Neural progenitor cell (in vitro differentiated cells): ENCODE results near the gene FCGBP. TPM values are rescaled to one million over a fixed set of nuclear protein-coding genes. Genes with fewer than 3 reads are reported as not detected.
A peak's percentile ranks its signal among the peaks of the same experiment; 100 is the strongest.

Source experiments
- DNase-seq: peaks from one replicate; pipeline ENCODE4 v3.0.0-alpha.2; 2016; ENCODE audit warnings: low spot score
- H2AFZ ChIP-seq: fragments of 200-600 bp; sonication (generic); replicated peaks from 2 replicates; pipeline ENCODE4 v1.6.1; 2016; ENCODE audit warnings: antibody characterized with exemption
- H3F3A ChIP-seq: fragments of 200-600 bp; sonication (generic); 2 replicates; pipeline ENCODE4 v1.6.1; 2016; ENCODE audit warnings: antibody characterized with exemption, low read depth
- H3K27ac ChIP-seq: fragments of 200-600 bp; sonication (generic); 2 replicates; pipeline ENCODE4 v1.5.1; 2016; ENCODE audit warnings: mild to moderate bottlenecking
- H3K27me3 ChIP-seq: fragments of 200-600 bp; sonication (generic); 2 replicates; pipeline ENCODE4 v1.6.1; 2016; ENCODE audit warnings: mild to moderate bottlenecking, moderate library complexity
- H3K36me3 ChIP-seq: fragments of 200-600 bp; sonication (generic); 2 replicates; pipeline ENCODE4 v1.5.1; 2016
- H3K4me1 ChIP-seq: fragments of 200-600 bp; sonication (generic); 2 replicates; pipeline ENCODE4 v1.6.1; 2016; ENCODE audit warnings: mixed run types
- H3K4me2 ChIP-seq: fragments of 200-600 bp; sonication (generic); 2 replicates; pipeline ENCODE4 v1.6.1; 2016
- H3K4me3 ChIP-seq: fragments of 200-600 bp; sonication (generic); 2 replicates; pipeline ENCODE4 v1.5.1; 2016
- H3K79me2 ChIP-seq: fragments of 200-600 bp; sonication (generic); 2 replicates; pipeline ENCODE4 v1.6.1; 2016; ENCODE audit warnings: low read depth
- H3K9ac ChIP-seq: fragments of 200-600 bp; sonication (generic); 2 replicates; pipeline ENCODE4 v1.6.1; 2016
- H3K9me3 ChIP-seq: fragments of 200-600 bp; sonication (generic); 2 replicates; pipeline ENCODE4 v1.5.1; 2016; ENCODE audit warnings: low read depth
- H4K20me1 ChIP-seq: fragments of 200-600 bp; sonication (generic); 2 replicates; pipeline ENCODE4 v1.6.1; 2016; ENCODE audit warnings: low read depth
- H3K27ac Mint-ChIP-seq: 3 replicates; pipeline ENCODE4 v1.8.0; 2021; ENCODE audit warnings: mixed read lengths
- H3K27me3 Mint-ChIP-seq: 2 replicates; pipeline ENCODE4 v1.8.0; 2022; ENCODE audit warnings: low read depth, mild to moderate bottlenecking, inconsistent platforms, moderate library complexity, mixed read lengths; ENCODE audit not compliant: insufficient read depth
- H3K36me3 Mint-ChIP-seq: 3 replicates; pipeline ENCODE4 v1.8.0; 2021; ENCODE audit warnings: mixed read lengths
- H3K4me1 Mint-ChIP-seq: 3 replicates; pipeline ENCODE4 v1.8.0; 2021; ENCODE audit warnings: mixed read lengths
- H3K4me3 Mint-ChIP-seq: 3 replicates; pipeline ENCODE4 v1.8.0; 2021; ENCODE audit warnings: mild to moderate bottlenecking, moderate library complexity, mixed read lengths
- H3K9me3 Mint-ChIP-seq: 3 replicates; pipeline ENCODE4 v1.8.0; 2020; ENCODE audit warnings: mixed read lengths
- EZH2 ChIP-seq: fragments of 200-600 bp; sonication (generic); IDR thresholded peaks from 2 replicates; pipeline ENCODE4 v1.6.1; 2017; ENCODE audit warnings: antibody characterized with exemption, mild to moderate bottlenecking, moderate library complexity
- EZH2phosphoT487 ChIP-seq: fragments of 200-600 bp; sonication (generic); IDR thresholded peaks from 2 replicates; pipeline ENCODE4 v1.6.1; 2017; ENCODE audit warnings: antibody characterized with exemption
- total RNA-seq: library from RNA; depleted of rRNA; stranded (reverse); fragments of >200 nt; gene quantifications from 2 replicates; pipeline ENCODE4 v1.2.3, GENCODE V29; 2015; ENCODE audit warnings: low replicate concordance
- TF ChIP-seq, protein P1 (sequence below): fragments of 200-600 bp; sonication (generic); IDR thresholded peaks from 2 replicates; pipeline ENCODE4 v1.5.1; 2017; ENCODE audit warnings: antibody characterized with exemption, mild to moderate bottlenecking

The FCGBP gene
- total RNA-seq, 1 donor from 2014 or later: 0.06 TPM

DNA sequence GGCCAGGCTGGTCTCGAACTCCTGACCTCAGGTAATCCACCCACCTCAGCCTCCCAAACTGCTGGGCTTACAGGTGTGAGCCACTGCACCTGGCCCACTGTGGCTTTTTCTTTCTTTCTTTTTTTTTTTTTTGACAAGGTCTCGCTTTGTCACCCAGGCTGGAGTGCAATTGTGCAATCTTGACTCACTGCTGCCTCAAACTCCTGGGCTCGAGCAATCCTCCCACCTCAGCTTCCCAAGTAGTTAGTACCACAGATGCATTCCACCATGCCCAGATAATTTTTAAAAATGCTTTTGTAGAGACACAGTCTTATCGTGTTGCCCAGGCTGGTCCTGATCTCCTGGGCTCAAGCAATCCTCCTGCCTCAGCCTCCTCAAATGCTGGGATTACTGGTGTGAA, 12.1 kb upstream of the FCGBP start:
- H3K4me3 Mint-ChIP-seq: no peak overlapping the region
- TF ChIP-seq EZH2phosphoT487: no peak
- TF ChIP-seq, protein P1, sequence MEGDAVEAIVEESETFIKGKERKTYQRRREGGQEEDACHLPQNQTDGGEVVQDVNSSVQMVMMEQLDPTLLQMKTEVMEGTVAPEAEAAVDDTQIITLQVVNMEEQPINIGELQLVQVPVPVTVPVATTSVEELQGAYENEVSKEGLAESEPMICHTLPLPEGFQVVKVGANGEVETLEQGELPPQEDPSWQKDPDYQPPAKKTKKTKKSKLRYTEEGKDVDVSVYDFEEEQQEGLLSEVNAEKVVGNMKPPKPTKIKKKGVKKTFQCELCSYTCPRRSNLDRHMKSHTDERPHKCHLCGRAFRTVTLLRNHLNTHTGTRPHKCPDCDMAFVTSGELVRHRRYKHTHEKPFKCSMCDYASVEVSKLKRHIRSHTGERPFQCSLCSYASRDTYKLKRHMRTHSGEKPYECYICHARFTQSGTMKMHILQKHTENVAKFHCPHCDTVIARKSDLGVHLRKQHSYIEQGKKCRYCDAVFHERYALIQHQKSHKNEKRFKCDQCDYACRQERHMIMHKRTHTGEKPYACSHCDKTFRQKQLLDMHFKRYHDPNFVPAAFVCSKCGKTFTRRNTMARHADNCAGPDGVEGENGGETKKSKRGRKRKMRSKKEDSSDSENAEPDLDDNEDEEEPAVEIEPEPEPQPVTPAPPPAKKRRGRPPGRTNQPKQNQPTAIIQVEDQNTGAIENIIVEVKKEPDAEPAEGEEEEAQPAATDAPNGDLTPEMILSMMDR: no peak
- no peak for TF ChIP-seq EZH2

DNA sequence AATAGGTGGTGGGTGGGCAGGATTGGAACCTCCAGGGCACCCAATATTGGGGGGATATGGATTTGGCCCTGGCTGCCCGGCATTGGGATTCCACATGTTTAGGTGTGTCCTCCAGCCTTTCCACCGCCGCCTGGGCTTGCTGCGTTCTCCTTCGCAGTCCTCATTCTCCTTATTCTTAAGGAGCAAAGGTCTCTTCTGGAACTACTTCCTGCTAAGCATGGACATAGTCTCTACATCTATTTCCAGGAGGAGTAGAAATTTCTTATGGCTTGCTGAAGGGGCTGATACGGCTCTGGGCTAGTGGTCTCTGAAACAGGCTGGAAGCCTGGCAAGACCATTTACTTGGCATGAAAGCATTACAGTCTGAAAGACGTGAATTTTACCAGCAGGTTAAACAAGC, 9.2 kb upstream of the FCGBP start:
- H3K9ac ChIP-seq: no peak overlapping the region
- H3K36me3 Mint-ChIP-seq: no peaks in the 10 kb centered on the region
- H3K4me1 ChIP-seq: peaks cover 21% of the 10 kb centered on the region
- no peak for DNase-seq
- H3K4me3 Mint-ChIP-seq: no peak overlapping the region
- peaks cover 7% of the 10 kb centered on the region for H3K27me3 Mint-ChIP-seq
- H3K27ac ChIP-seq: no peak overlapping the region
- no peak overlapping the region for H3K4me3 ChIP-seq
- peaks cover 12% of the 10 kb centered on the region for H3F3A ChIP-seq
- H3K4me2 ChIP-seq: no peak overlapping the region
- no peaks in the 10 kb centered on the region for H3K79me2 ChIP-seq
- no peaks in the 10 kb centered on the region for H3K9me3 ChIP-seq
- H3K27me3 ChIP-seq: no peaks in the 10 kb centered on the region
- H3K36me3 ChIP-seq: no peaks in the 10 kb centered on the region
- H3K27ac Mint-ChIP-seq: no peak overlapping the region
- TF ChIP-seq EZH2 (no peak), EZH2phosphoT487 (no peak)
- TF ChIP-seq, protein P1: no peak
- H3K4me1 Mint-ChIP-seq: peaks cover 19% of the 10 kb centered on the region
- H4K20me1 ChIP-seq: no peaks in the 10 kb centered on the region
- H3K9me3 Mint-ChIP-seq: peaks cover 15% of the 10 kb centered on the region
- H2AFZ ChIP-seq: no peak overlapping the region

More for the DNA sequence above, 12.1 kb upstream of the FCGBP start:
- DNase-seq: no peak
- Histone ChIP-seq H3K79me2 (no peaks in the 10 kb centered on the region), H2AFZ (no peak overlapping the region), H3K4me1 (peaks cover 14% of the 10 kb centered on the region), H3K9ac (no peak overlapping the region), H3F3A (peaks cover 7% of the 10 kb centered on the region), H3K4me2 (no peak overlapping the region), H3K27ac (no peak overlapping the region), H3K9me3 (no peaks in the 10 kb centered on the region), H3K4me3 (no peak overlapping the region), H3K36me3 (no peaks in the 10 kb centered on the region), H3K27me3 (no peaks in the 10 kb centered on the region), H4K20me1 (no peaks in the 10 kb centered on the region)
- Mint-ChIP-seq H3K27ac (no peak overlapping the region), H3K4me1 (peaks cover 15% of the 10 kb centered on the region), H3K27me3 (peaks cover 5% of the 10 kb centered on the region), H3K36me3 (no peaks in the 10 kb centered on the region), H3K9me3 (no peaks in the 10 kb centered on the region)

DNA sequence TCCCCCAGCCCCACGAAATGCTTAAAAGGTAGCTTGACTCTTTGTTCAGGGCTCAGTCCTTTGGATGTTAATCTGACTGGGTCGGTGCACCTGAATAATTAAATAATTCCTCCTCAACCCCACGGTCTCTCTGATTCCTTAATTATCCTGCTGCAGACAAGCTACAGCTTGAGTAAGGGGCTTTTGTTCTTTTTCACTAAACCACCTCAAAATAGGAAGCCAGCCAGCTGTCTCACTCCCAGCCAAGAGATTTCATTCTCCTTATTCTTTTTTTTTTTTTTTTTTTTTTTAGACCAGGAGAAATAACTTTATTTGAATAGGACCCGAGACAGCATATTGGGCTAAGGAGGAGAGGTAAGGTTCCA, 7.9 kb upstream of the FCGBP start:
- TF ChIP-seq, protein P1: no peak
- TF ChIP-seq EZH2 (no peak), EZH2phosphoT487 (no peak)
- Mint-ChIP-seq H3K4me1 (peaks cover 19% of the 10 kb centered on the region), H3K4me3 (peak overlapping the region; percentile 8), H3K36me3 (no peaks in the 10 kb centered on the region), H3K27ac (peak overlapping the region; percentile 65), H3K27me3 (peaks cover 7% of the 10 kb centered on the region), H3K9me3 (peaks cover 15% of the 10 kb centered on the region)
- Histone ChIP-seq H3K27ac (peak overlapping the region; percentile 34), H3K9me3 (no peaks in the 10 kb centered on the region), H3F3A (peaks cover 12% of the 10 kb centered on the region), H3K79me2 (no peaks in the 10 kb centered on the region), H3K27me3 (no peaks in the 10 kb centered on the region), H3K4me2 (peak overlapping the region; percentile 54), H4K20me1 (no peaks in the 10 kb centered on the region), H3K4me1 (peaks cover 21% of the 10 kb centered on the region), H3K4me3 (no peak overlapping the region), H2AFZ (no peak overlapping the region), H3K36me3 (no peaks in the 10 kb centered on the region), H3K9ac (no peak overlapping the region)
- peak; percentile 26 for DNase-seq
